HEK293 (cell line): Measurements from ENCODE around the gene FGR.

Source experiments
- CTCF ChIA-PET: fragments of 350-600 bp; formaldehyde crosslinking; extraction: SDS; loops from one replicate; lab custom pipeline; 2021; ENCODE audit warnings: antibody characterized with exemption; lab: Yijun Ruan, JAX
- POLR2A ChIA-PET: fragments of 300-600 bp; formaldehyde crosslinking; extraction: SDS; loops from one replicate; lab custom pipeline; 2020; ENCODE audit warnings: antibody characterized with exemption, inconsistent platforms; lab: Yijun Ruan, JAX
- H3K27ac ChIP-seq: fragments of 200-500 bp; sonication (Bioruptor generic); 2 replicates; pipeline ENCODE4 v1.5.1; 2014; ENCODE audit warnings: low read depth, low read length, control low read depth, inconsistent platforms; ENCODE audit errors: extremely low read depth
- H3K36me3 ChIP-seq, 2 experiments: fragments of 200-500 bp in 1 of 2; sonication (Bioruptor generic) in 1 of 2; 1 replicate in 1 of 2; 2 replicates in 1 of 2; pipeline ENCODE4 v1.5.1; 2014 to 2017; ENCODE audit warnings: inconsistent platforms in 2 of 2, low read length in 2 of 2; ENCODE audit not compliant: control insufficient read depth in 2 of 2, insufficient read depth in 1 of 2
- H3K4me1 ChIP-seq: fragments of 200-500 bp; sonication (Bioruptor generic); 2 replicates; pipeline ENCODE4 v1.5.1; 2014; ENCODE audit warnings: mild to moderate bottlenecking, low read length, inconsistent platforms; ENCODE audit not compliant: control insufficient read depth, insufficient read depth
- H3K4me3 ChIP-seq: 2 replicates; pipeline ENCODE4 v1.5.1; 2011; ENCODE audit warnings: low read depth, mild to moderate bottlenecking, control low read depth, low read length, moderate library complexity
- H3K9me3 ChIP-seq: fragments of 200-500 bp; sonication (Bioruptor generic); 2 replicates; pipeline ENCODE4 v1.5.1; 2014; ENCODE audit warnings: low read depth, low read length, inconsistent platforms; ENCODE audit not compliant: control insufficient read depth, insufficient read depth
- EGR2 ChIP-seq: fragments of 450-650 bp; formaldehyde crosslinking; IDR thresholded peaks from 2 replicates; pipeline ENCODE4 v1.5.1; 2016; ENCODE audit warnings: low read depth, missing biosample characterization, missing genetic modification characterization
- PATZ1 ChIP-seq: fragments of 450-650 bp; formaldehyde crosslinking; IDR thresholded peaks from 2 replicates; pipeline ENCODE4 v1.5.1; 2016; ENCODE audit warnings: missing biosample characterization, missing genetic modification characterization
- PRDM10 ChIP-seq: fragments of 450-650 bp; formaldehyde crosslinking; IDR thresholded peaks from 2 replicates; pipeline ENCODE4 v1.5.1; 2016; ENCODE audit warnings: missing biosample characterization, missing genetic modification characterization
- SP2 ChIP-seq: fragments of 450-650 bp; formaldehyde crosslinking; IDR thresholded peaks from 2 replicates; pipeline ENCODE4 v1.5.1; 2016; ENCODE audit warnings: missing biosample characterization, missing genetic modification characterization
- WT1 ChIP-seq: fragments of 450-650 bp; formaldehyde crosslinking; IDR thresholded peaks from 2 replicates; pipeline ENCODE4 v1.5.1; 2016; ENCODE audit warnings: missing biosample characterization, missing genetic modification characterization
- ZBTB1 ChIP-seq: fragments of 450-650 bp; formaldehyde crosslinking; IDR thresholded peaks from 2 replicates; pipeline ENCODE4 v1.5.1; 2016; ENCODE audit warnings: missing biosample characterization, missing genetic modification characterization
- ZBTB10 ChIP-seq: fragments of 450-650 bp; formaldehyde crosslinking; IDR thresholded peaks from 2 replicates; pipeline ENCODE4 v1.5.1; 2016; ENCODE audit warnings: missing biosample characterization, missing genetic modification characterization
- ZBTB7A ChIP-seq: fragments of 450-650 bp; formaldehyde crosslinking; IDR thresholded peaks from 2 replicates; pipeline ENCODE4 v1.5.1; 2016; ENCODE audit warnings: low read depth, missing biosample characterization, missing genetic modification characterization
- ZFHX2 ChIP-seq: fragments of 450-650 bp; formaldehyde crosslinking; conservative IDR thresholded peaks from 2 replicates; pipeline ENCODE4 v1.5.1; 2016; ENCODE audit warnings: missing biosample characterization, missing genetic modification characterization
- ZNF121 ChIP-seq: fragments of 450-650 bp; formaldehyde crosslinking; IDR thresholded peaks from 2 replicates; pipeline ENCODE4 v1.5.1; 2016; ENCODE audit warnings: missing biosample characterization, missing genetic modification characterization
- ZNF341 ChIP-seq: fragments of 450-650 bp; formaldehyde crosslinking; IDR thresholded peaks from 2 replicates; pipeline ENCODE4; 2016; ENCODE audit warnings: low read depth, missing biosample characterization, missing genetic modification characterization
- ZNF473 ChIP-seq: fragments of 450-650 bp; formaldehyde crosslinking; IDR thresholded peaks from 2 replicates; pipeline ENCODE4 v1.5.1; 2017; ENCODE audit warnings: missing biosample characterization, missing genetic modification characterization
- ZNF600 ChIP-seq: fragments of 450-650 bp; formaldehyde crosslinking; IDR thresholded peaks from 2 replicates; pipeline ENCODE4 v1.5.1; 2016; ENCODE audit warnings: missing biosample characterization, missing genetic modification characterization
- ZNF623 ChIP-seq: fragments of 450-650 bp; formaldehyde crosslinking; IDR thresholded peaks from 2 replicates; pipeline ENCODE4 v1.5.1; 2016; ENCODE audit warnings: missing biosample characterization, missing genetic modification characterization
- ZNF776 ChIP-seq: fragments of 450-650 bp; formaldehyde crosslinking; IDR thresholded peaks from 2 replicates; pipeline ENCODE4 v1.5.0; 2017; ENCODE audit warnings: missing biosample characterization, missing genetic modification characterization, borderline replicate concordance
- ZNF791 ChIP-seq: fragments of 450-650 bp; formaldehyde crosslinking; IDR thresholded peaks from 2 replicates; pipeline ENCODE4 v1.5.1; 2016; ENCODE audit warnings: missing biosample characterization, missing genetic modification characterization
- TF ChIP-seq, protein P1 (sequence below): fragments of 450-650 bp; formaldehyde crosslinking; IDR thresholded peaks from 2 replicates; pipeline ENCODE4 v1.5.1; 2016; ENCODE audit warnings: missing biosample characterization, missing genetic modification characterization

Gene FGR

GRCh38 chr1:27594564-27595510, 40.1 kb downstream of the FGR start:
- CTCF ChIA-PET: interaction anchor here (0.6 to 2.4 kb wide), 9 partner anchors 11 to 237 kb away, joined by 3 to 17 read pairs (median 3); no protein-coding TSS in a partner anchor
- POLR2A ChIA-PET: interaction anchor here (1.4 kb wide), 2 partner anchors 9 to 18 kb away, joined by 4 to 9 read pairs; partner anchors contain the start of gene AHDC1
- Histone ChIP-seq H3K9me3 (no peaks in the 10 kb centered on the region), H3K4me3 (no peak overlapping the region), H3K36me3 (peaks cover 0 to 7% of the 10 kb centered on the region in 2 experiments; a peak in 1 of 3 replicates), H3K27ac (no peak overlapping the region), H3K4me1 (peaks cover 26% of the 10 kb centered on the region)
- peak; percentile 41; the same call in 1 of the 2 replicates for TF ChIP-seq PRDM10 (tag by site-specific recombination)
- peak; percentile 67 for TF ChIP-seq EGR2
- peak; percentile 33; the same call in 1 of the 2 replicates for TF ChIP-seq PATZ1
- peak; percentile 67 for TF ChIP-seq ZFHX2 (tag by site-specific recombination)
- TF ChIP-seq, protein P1, sequence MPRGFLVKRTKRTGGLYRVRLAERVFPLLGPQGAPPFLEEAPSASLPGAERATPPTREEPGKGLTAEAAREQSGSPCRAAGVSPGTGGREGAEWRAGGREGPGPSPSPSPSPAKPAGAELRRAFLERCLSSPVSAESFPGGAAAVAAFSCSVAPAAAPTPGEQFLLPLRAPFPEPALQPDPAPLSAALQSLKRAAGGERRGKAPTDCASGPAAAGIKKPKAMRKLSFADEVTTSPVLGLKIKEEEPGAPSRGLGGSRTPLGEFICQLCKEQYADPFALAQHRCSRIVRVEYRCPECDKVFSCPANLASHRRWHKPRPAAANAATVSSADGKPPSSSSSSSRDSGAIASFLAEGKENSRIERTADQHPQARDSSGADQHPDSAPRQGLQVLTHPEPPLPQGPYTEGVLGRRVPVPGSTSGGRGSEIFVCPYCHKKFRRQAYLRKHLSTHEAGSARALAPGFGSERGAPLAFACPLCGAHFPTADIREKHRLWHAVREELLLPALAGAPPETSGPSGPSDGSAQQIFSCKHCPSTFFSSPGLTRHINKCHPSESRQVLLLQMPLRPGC (tag by site-specific recombination): peak; percentile 62; the same call in 1 of the 2 replicates
- peak; percentile 82 for TF ChIP-seq ZNF600 (tag by site-specific recombination)
- 0 out of 2 replicates have a peak, but pooled peaks have one; percentile 46 for TF ChIP-seq ZNF473
- TF ChIP-seq SP2 (tag by site-specific recombination): no peak
- TF ChIP-seq ZBTB1 (tag by site-specific recombination): no peak
- TF ChIP-seq ZNF623: no peak
- peak; percentile 11; the same call in 1 of the 2 replicates for TF ChIP-seq ZNF776 (tag by site-specific recombination)
- TF ChIP-seq ZNF791: 0 out of 2 replicates have a peak, but pooled peaks have one; percentile 9
- no peak for TF ChIP-seq ZNF121
- TF ChIP-seq ZBTB7A: peak; percentile 54; the same call in 1 of the 2 replicates
- peak; percentile 76; the same call in 1 of the 2 replicates for TF ChIP-seq WT1
- 0 out of 2 replicates have a peak, but pooled peaks have one; percentile 34 for TF ChIP-seq ZNF341 (tag by site-specific recombination)
- TF ChIP-seq ZBTB10 (tag by site-specific recombination): peak; percentile 45
